GM21786 (cell line): ENCODE data around the gene RALGPS1.

Source experiments
- ATAC-seq: cut with Tn5 transposase; IDR thresholded peaks from one replicate; pipeline ENCODE4 v1.9.1; 2021; ENCODE audit not compliant: unreplicated experiment

RALGPS1 gene

GRCh38 chr9:127199001-127199791, 284.6 kb downstream of the RALGPS1 start:
- no peak for ATAC-seq

GRCh38 chr9:127200106-127200862, 285.7 kb downstream of the RALGPS1 start:
- ATAC-seq, result no peak

- no peak for ATAC-seq
Measured at GRCh38 chr9:127201071-127201541, 286.5 kb downstream of the RALGPS1 start.

- ATAC-seq, result no peak
Measured at GRCh38 chr9:127201731-127202130, 287.1 kb downstream of the RALGPS1 start.

GRCh38 chr9:127202461-127203169, 288.0 kb downstream of the RALGPS1 start:
- ATAC-seq, result no peak

GRCh38 chr9:127203681-127204327, 289.2 kb downstream of the RALGPS1 start:
- no peak for ATAC-seq

- no peak for ATAC-seq
Measured at GRCh38 chr9:127204771-127205470, 290.3 kb downstream of the RALGPS1 start.

GRCh38 chr9:127205952-127206351, 291.4 kb downstream of the RALGPS1 start:
- no peak for ATAC-seq

- ATAC-seq, result no peak
Measured at GRCh38 chr9:127206666-127207065, 292.1 kb downstream of the RALGPS1 start.

- ATAC-seq, result no peak
Measured at GRCh38 chr9:127207734-127208410, 293.3 kb downstream of the RALGPS1 start.

GRCh38 chr9:127208416-127208815, 293.8 kb downstream of the RALGPS1 start:
- ATAC-seq, result no peak

GRCh38 chr9:127209220-127209619, 294.6 kb downstream of the RALGPS1 start:
- ATAC-seq, result no peak

GRCh38 chr9:127209948-127210640, 295.5 kb downstream of the RALGPS1 start:
- no peak for ATAC-seq

GRCh38 chr9:127210851-127211730, 296.5 kb downstream of the RALGPS1 start:
- ATAC-seq, result no peak

- no peak for ATAC-seq
Measured at GRCh38 chr9:127211983-127212382, 297.4 kb downstream of the RALGPS1 start.

GRCh38 chr9:127212453-127212852, 297.9 kb downstream of the RALGPS1 start:
- no peak for ATAC-seq

- no peak for ATAC-seq
Measured at GRCh38 chr9:127213859-127214258, 299.3 kb downstream of the RALGPS1 start.
